ENCODE data around the gene GNB2.

DNA sequence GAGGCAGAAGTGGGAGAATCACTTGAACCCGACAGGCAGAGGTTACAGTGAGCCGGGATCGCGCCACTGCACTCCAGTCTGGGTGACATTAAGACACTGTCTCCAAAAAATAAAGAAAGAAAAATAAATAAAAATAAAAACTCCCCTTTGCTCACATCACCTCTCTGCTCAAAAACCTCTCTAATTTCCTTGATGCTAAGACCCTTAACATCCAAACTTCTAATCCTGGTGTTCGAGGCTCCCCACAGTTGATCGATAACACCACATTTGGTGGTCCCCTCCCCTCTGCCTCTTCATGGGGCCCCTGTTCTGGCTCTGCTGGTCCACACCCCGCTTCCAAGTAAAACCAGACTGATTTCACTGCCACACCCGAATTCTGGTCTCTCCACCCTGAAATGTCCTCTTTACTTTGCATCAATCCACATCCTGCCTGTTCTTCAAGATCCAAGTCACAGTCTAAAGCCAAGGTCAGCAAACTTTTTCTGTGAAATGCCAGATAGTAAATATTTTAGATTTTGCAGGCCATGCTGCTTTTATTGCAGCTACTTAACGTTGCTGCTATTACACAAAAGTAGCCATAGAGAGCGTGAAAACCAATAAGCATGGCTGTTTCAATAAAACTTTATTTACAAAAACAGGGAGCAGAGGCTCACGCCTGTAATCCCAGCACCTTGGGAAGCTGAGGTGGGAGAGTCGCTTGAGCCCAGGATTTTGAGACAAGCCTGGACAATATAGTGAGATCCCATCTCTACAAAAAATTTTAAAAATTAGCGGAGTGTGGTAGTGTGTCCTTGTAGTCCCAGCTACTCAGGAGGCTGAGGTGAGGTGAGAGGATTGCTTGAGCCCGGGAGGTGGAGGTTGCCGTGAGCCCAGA, 49.4 kb upstream of the GNB2 start:
- TF ChIP-seq, protein P1, sequence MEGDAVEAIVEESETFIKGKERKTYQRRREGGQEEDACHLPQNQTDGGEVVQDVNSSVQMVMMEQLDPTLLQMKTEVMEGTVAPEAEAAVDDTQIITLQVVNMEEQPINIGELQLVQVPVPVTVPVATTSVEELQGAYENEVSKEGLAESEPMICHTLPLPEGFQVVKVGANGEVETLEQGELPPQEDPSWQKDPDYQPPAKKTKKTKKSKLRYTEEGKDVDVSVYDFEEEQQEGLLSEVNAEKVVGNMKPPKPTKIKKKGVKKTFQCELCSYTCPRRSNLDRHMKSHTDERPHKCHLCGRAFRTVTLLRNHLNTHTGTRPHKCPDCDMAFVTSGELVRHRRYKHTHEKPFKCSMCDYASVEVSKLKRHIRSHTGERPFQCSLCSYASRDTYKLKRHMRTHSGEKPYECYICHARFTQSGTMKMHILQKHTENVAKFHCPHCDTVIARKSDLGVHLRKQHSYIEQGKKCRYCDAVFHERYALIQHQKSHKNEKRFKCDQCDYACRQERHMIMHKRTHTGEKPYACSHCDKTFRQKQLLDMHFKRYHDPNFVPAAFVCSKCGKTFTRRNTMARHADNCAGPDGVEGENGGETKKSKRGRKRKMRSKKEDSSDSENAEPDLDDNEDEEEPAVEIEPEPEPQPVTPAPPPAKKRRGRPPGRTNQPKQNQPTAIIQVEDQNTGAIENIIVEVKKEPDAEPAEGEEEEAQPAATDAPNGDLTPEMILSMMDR (IDR thresholded peaks at IDR 0.05; ENCODE audit: low read length): no peak
- TF ChIP-seq EZH2phosphoT487 (IDR thresholded peaks at IDR 0.05; ENCODE audit: low read length) (no peak), EZH2 (optimal IDR thresholded peaks at IDR 0.05; ENCODE audit: low read depth, low read length) (no peak)
